A549 treated with CORT108297 at 1 μM for 4 hours (cell line): ENCODE data around the gene GJA10. TPM values are rescaled to one million over a fixed set of nuclear protein-coding genes. Genes with fewer than 3 reads are reported as not detected.

Experiments used
- total RNA-seq: library from RNA; stranded (reverse); fragments of 200-300 nt; extraction: Qiagen RNA extraction; gene quantifications from 5 replicates; pipeline ENCODE4 v1.2.3, GENCODE V29; 2022

GJA10 gene
- not detected in 5 replicates for total RNA-seq

DNA sequence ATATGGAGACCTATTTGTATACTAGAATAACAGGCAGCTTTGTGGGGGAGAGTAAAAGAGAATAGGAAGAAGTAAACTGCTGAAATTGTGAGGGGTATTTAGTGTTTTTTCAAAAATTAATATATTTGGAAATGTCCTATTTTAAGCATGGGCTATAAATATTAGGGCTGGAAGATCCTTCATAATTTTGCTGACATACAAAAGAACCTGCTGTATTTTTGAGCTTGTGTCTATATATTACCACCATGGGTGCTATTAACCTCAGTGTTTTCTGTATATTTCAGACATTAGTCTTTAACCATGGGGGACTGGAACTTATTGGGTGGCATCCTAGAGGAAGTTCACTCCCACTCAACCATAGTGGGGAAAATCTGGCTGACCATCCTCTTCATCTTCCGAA, at the start of gene GJA10:
Gene GJA10 (plus strand): TSS at position 301 of the 400 bp plus-strand sequence. CDS start 0 bp downstream, at position 301.

Other genes with a start within 250 kb of the GJA10 start
- 11.2 to 15.1 TPM (median 13.2 TPM) in 5 replicates for gene MDN1, start 74.7 kb upstream of the GJA10 start, total RNA-seq
- gene CASP8AP2, start 64.6 kb upstream of the GJA10 start, total RNA-seq, result 4.4 to 7.0 TPM (median 6.3 TPM) in 5 replicates